K562 (cell line): ENCODE data around the gene EIF4E1B. TPM values are rescaled to one million over a fixed set of nuclear protein-coding genes. Genes with fewer than 3 reads are reported as not detected.

Source experiments
- ATAC-seq: fragments of 200-7000 bp; cut with Tn5 transposase; 3 replicates; pipeline ENCODE4 v1.9.1; 2020; ENCODE audit warnings: moderate library complexity
- BruUV-seq: library from RNA; stranded (reverse); fragments of 400-500 nt; replicated peaks from 2 replicates; lab custom pipeline; 2021; lab: Mats Ljungman, UMichigan
- CTCF ChIA-PET: fragments of 300-600 bp; formaldehyde crosslinking; extraction: SDS; loops from one replicate; lab custom pipeline; 2021; ENCODE audit warnings: low intra/inter-chr PET ratio; lab: Yijun Ruan, JAX
- POLR2A ChIA-PET: fragments of 300-600, 350-650 bp; sonication (Branson Sonifier 250); formaldehyde crosslinking; extraction: SDS; loops from one replicate; lab custom pipeline; 2021; ENCODE audit warnings: antibody characterized with exemption, inconsistent platforms; lab: Yijun Ruan, JAX
- DNase-seq, 4 experiments: peaks; one replicate each; pipeline versions ENCODE4 v3.0.0 to v3.0.0-alpha.2; 2011 to 2018; ENCODE audit warnings: low spot score in 3 of 4, mixed read lengths in 3 of 4; ENCODE audit errors: extremely low read depth in 1 of 4
- FAIRE-seq: peaks from 2 replicates; lab custom pipeline; 2011; peaks lifted over from hg19 to GRCh38; lab: Jason Lieb, UNC
- H2AFZ ChIP-seq: 2 replicates; pipeline ENCODE4 v1.6.0; 2011; ENCODE audit warnings: low read depth, low read length, control low read depth, inconsistent platforms
- H3K27ac ChIP-seq: fragments of 200-600 bp; 3 replicates; pipeline ENCODE4 v1.8.0; 2011; ENCODE audit warnings: low read depth, mild to moderate bottlenecking, control low read depth, inconsistent platforms, low read length, moderate library complexity, mixed read lengths; ENCODE audit errors: extremely low read depth
- H3K27me3 ChIP-seq, 2 experiments: fragments of 300-600 bp in 1 of 2; 2 replicates in 1 of 2; 3 replicates in 1 of 2; pipeline versions ENCODE4 v1.6.0 to v1.8.0; 2011; ENCODE audit warnings: inconsistent platforms in 2 of 2, low read length in 2 of 2, mild to moderate bottlenecking in 1 of 2, mixed read lengths in 1 of 2, moderate library complexity in 1 of 2; ENCODE audit not compliant: control insufficient read depth in 2 of 2, insufficient read depth in 2 of 2
- H3K36me3 ChIP-seq: fragments of 300-600 bp; 3 replicates; pipeline ENCODE4 v1.8.0; 2011; ENCODE audit warnings: mild to moderate bottlenecking, low read length, inconsistent platforms; ENCODE audit not compliant: control insufficient read depth, insufficient read depth
- H3K4me1 ChIP-seq, 2 experiments: fragments of 200-600 bp in 1 of 2; replicated peaks in 1 of 2; 2 replicates in 1 of 2; 3 replicates in 1 of 2; pipeline versions ENCODE4 v1.5.1 to v1.8.0; 2011; ENCODE audit warnings: inconsistent platforms in 2 of 2, low read length in 2 of 2, mild to moderate bottlenecking in 1 of 2, mixed read lengths in 1 of 2, moderate library complexity in 1 of 2; ENCODE audit not compliant: control insufficient read depth in 2 of 2, insufficient read depth in 2 of 2
- H3K4me2 ChIP-seq: 2 replicates; pipeline ENCODE4 v1.6.1; 2011; ENCODE audit warnings: low read length, control low read depth, inconsistent platforms, mixed read lengths; ENCODE audit not compliant: insufficient read depth
- H3K4me3 ChIP-seq: fragments of 200-600 bp; sonication (generic), shearing (Covaris generic); 2 replicates; pipeline ENCODE4 v1.5.1; 2016; ENCODE audit warnings: control low read depth, inconsistent platforms
- H3K79me2 ChIP-seq: fragments of 200-600 bp; 3 replicates; pipeline ENCODE4 v1.8.0; 2011; ENCODE audit warnings: low read length, inconsistent platforms; ENCODE audit not compliant: control insufficient read depth, insufficient read depth
- H3K9ac ChIP-seq, 2 experiments: 2 replicates each; pipeline versions ENCODE4 v1.6.0 to v1.6.1; 2011; ENCODE audit warnings: low read depth in 2 of 2, low read length in 2 of 2, control low read depth in 1 of 2, inconsistent platforms in 1 of 2, mild to moderate bottlenecking in 1 of 2, mixed read lengths in 1 of 2; ENCODE audit not compliant: insufficient read depth in 1 of 2
- H3K9me1 ChIP-seq: one replicate; pipeline ENCODE4 v1.6.0; 2011; ENCODE audit warnings: inconsistent platforms, mild to moderate bottlenecking, low read length, moderate library complexity; ENCODE audit not compliant: control insufficient read depth, insufficient read depth
- H3K9me3 ChIP-seq: replicated peaks from 2 replicates; pipeline ENCODE4 v1.5.1; 2011; ENCODE audit warnings: low read depth, low read length, inconsistent platforms; ENCODE audit not compliant: control insufficient read depth, insufficient read depth
- H4K20me1 ChIP-seq: replicated peaks from 2 replicates; pipeline ENCODE4 v1.6.1; 2011; ENCODE audit warnings: low read length, inconsistent platforms, mixed read lengths; ENCODE audit not compliant: control insufficient read depth, insufficient read depth
- BRD4 ChIP-seq: fragments of 200-600 bp; sonication (generic); IDR thresholded peaks from 2 replicates; pipeline ENCODE4 v1.6.1; 2017; ENCODE audit warnings: inconsistent platforms
- CCNT2 ChIP-seq: IDR thresholded peaks from 2 replicates; pipeline ENCODE4 v1.6.1; 2011; ENCODE audit warnings: borderline replicate concordance, low read depth, mild to moderate bottlenecking, moderate library complexity, mixed read lengths, low read length; ENCODE audit not compliant: insufficient read length; ENCODE audit errors: extremely low read depth
- CEBPG ChIP-seq, 3 experiments: fragments of 200-800 bp in 1 of 3; sonication (Bioruptor generic) in 1 of 3; sonication (generic) in 1 of 3; formaldehyde crosslinking in 1 of 3; IDR thresholded peaks in 2 of 3; conservative IDR thresholded peaks in 1 of 3; 2 replicates each; pipeline versions ENCODE4 v1.6.1 to v1.8.0; 2016 to 2022; ENCODE audit warnings: missing compliant biosample characterization in 2 of 3, missing genetic modification characterization in 2 of 3, mild to moderate bottlenecking in 1 of 3, missing genetic modification reagents in 1 of 3
- CHD2 ChIP-seq: IDR thresholded peaks from 2 replicates; pipeline ENCODE4 v1.6.1; 2011; ENCODE audit warnings: low read depth, low read length
- CTBP1 ChIP-seq: fragments of 450-650 bp; IDR thresholded peaks from 2 replicates; pipeline ENCODE4 v1.6.1; 2016; ENCODE audit warnings: borderline replicate concordance
- RBM17 ChIP-seq: fragments of 200-400 bp; formaldehyde crosslinking; IDR thresholded peaks from 2 replicates; pipeline ENCODE4 v1.6.1; 2017; ENCODE audit warnings: low read depth, mild to moderate bottlenecking, low read length, borderline replicate concordance
- ZNF253 ChIP-seq: fragments of 250-450 bp; sonication (Bioruptor Pico); conservative IDR thresholded peaks from 2 replicates; pipeline ENCODE4 v1.6.1; 2021; ENCODE audit warnings: mild to moderate bottlenecking
- WGBS: fragments of 100-300 bp; shearing (Covaris generic); methylation state at CpG from one replicate; pipeline ENCODE4 v1.1.6; 2016; ENCODE audit warnings: low coverage, mixed read lengths; ENCODE audit not compliant: insufficient coverage; ENCODE audit errors: missing lambda C conversion rate; 5-methylcytosine and 5-hydroxymethylcytosine counted together
- in situ Hi-C: fragments of 300-500 bp; cut with MboI; formaldehyde crosslinking; loops from 4 replicates; pipeline ENCODE4 v1.15.0; 2018; ENCODE audit warnings: inconsistent platforms, mixed read lengths
- intact Hi-C: fragments of 100-400 bp; cut with micrococcal nuclease; formaldehyde crosslinking; loops from 2 replicates; pipeline ENCODE4 v1.14.2; 2022
- polyA plus RNA-seq, 8 experiments: library from polyadenylated mRNA; depleted of rRNA in 4 of 8; stranded (reverse) in 5 of 8; unstranded in 3 of 8; fragments of >200 nt; fragmentation: Nextera tagmentation in 2 of 8; fragmentation: Illumina TruSeq in 1 of 8; extraction: Ambion mirVana in 2 of 8; extraction: Trizol in 1 of 8; gene quantifications; 2 replicates each; pipeline versions ENCODE4 v1.2.1 to v1.2.3, GENCODE V29; 2011 to 2014; ENCODE audit warnings: inconsistent platforms in 1 of 8, missing spikeins in 1 of 8
- total RNA-seq, 7 experiments: library from RNA; depleted of rRNA in 6 of 7; stranded (reverse); fragments of >200 nt in 6 of 7; fragmentation: Illumina TruSeq in 2 of 7; extraction: Trizol in 2 of 7; gene quantifications; 2 replicates each; pipeline versions ENCODE4 v1.2.1 to v1.2.3, GENCODE V29; 2011 to 2021; ENCODE audit warnings: low replicate concordance in 1 of 7
- TF ChIP-seq, protein P1 (sequence below): sonication (generic); formaldehyde crosslinking; IDR thresholded peaks from 2 replicates; pipeline ENCODE4 v1.8.1; 2023; ENCODE audit warnings: mild to moderate bottlenecking, missing genetic modification reagents
- TF ChIP-seq, protein P2 (sequence below): sonication (generic); formaldehyde crosslinking; IDR thresholded peaks from 2 replicates; pipeline ENCODE4 v1.8.0; 2022; ENCODE audit warnings: mild to moderate bottlenecking, missing genetic modification reagents
- TF ChIP-seq, protein P3 (sequence below): fragments of 250-450 bp; sonication (Bioruptor Pico); IDR thresholded peaks from 2 replicates; pipeline ENCODE4 v1.5.0; 2020; ENCODE audit warnings: mild to moderate bottlenecking
- TF ChIP-seq, protein P4 (sequence below): fragments of 450-650 bp; IDR thresholded peaks from 2 replicates; pipeline ENCODE4 v1.7.0; 2016; ENCODE audit warnings: borderline replicate concordance

Gene EIF4E1B
- total and polyA plus RNA-seq, 9 of the 15 experiments (the other 6 are each of a cell fraction or from before 2014, with no cell fraction given), result not detected

DNA sequence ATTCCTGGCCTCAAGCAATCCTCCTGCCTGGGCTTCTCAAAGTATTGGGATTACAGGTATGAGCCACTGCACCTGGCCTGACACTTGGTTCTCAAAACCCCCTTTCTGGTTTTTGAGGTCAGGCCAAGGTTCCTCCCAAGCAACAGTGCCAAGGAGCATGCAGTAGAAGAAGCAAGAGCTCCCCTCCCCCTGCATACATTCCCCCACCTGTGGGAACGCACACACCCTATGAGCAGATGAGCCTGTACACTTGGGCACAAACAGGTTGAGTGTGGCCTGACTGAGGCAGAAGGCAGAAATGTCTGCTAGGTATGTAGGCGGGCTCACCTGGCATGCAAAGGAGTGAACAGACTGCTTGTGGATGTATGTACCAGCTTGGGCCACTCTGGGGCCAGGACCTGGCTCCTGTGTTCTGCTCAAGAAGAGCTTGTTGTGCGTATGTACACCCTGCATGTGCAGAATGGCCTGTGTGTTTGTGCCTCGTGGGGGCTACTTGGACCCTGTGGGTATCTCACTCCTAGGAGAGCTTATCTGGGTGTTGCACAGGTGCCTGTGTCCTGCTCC is 22.3 kb upstream of the EIF4E1B start (continued):
- TF ChIP-seq, protein P1, sequence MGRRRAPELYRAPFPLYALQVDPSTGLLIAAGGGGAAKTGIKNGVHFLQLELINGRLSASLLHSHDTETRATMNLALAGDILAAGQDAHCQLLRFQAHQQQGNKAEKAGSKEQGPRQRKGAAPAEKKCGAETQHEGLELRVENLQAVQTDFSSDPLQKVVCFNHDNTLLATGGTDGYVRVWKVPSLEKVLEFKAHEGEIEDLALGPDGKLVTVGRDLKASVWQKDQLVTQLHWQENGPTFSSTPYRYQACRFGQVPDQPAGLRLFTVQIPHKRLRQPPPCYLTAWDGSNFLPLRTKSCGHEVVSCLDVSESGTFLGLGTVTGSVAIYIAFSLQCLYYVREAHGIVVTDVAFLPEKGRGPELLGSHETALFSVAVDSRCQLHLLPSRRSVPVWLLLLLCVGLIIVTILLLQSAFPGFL, result no peak
- no peak for TF ChIP-seq CTBP1

DNA sequence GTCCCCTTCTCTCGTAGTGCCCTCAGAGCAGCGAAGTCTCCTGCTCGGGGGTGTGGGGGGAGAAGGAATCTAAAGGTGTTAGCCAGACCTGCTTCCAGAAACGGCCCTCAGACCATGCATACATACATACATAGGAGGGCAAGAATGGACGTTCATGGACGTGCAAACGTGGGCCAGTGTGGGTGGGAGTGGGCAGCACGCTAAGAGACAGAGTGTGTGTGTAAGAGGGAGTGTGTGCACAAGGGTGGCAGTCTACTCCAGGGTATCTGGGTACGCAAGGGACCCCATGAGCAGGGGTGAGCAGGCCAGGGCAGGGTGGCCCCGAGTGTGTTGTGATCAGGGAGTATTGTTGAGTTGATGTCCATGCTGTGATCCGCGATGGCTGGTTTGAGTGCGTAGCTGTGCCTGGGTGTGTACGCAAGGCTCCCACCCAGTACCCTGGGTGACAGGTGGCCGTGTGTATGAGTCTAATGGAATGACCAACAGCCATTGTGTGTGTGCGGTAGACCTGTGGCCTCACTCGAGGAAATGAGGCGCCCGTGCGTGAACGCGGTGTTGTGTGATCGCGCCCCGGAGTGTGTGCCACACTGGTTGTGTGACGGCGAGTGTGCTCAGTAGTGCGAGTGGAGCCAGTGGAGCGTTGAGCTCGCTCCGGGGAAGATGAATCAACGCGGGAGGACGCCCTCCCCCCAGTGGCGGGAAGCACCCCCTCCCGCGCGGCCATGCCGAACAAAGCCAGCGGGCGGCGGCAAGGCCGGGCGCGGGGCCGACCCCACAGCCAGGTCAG is 21.3 kb upstream of the EIF4E1B start:
- peak overlapping the region; percentile 68 for H2AFZ ChIP-seq
- ChIA-PET POLR2A (interaction anchor here (0.7 kb wide), 2 partner anchors 8 to 44 kb away, joined by 3 read pairs; no protein-coding TSS in a partner anchor), CTCF (interaction anchor here (1.5 kb wide), 1 partner anchor 193 kb away, joined by 3 read pairs; the partner anchor contains the start of gene CLTB)
- H3K27ac ChIP-seq, result no peak overlapping the region; the same call in 1 of the 3 replicates
- intact Hi-C loops (no loop called here), in situ Hi-C loops (no loop called here)
- no peaks in the 10 kb centered on the region for H3K9me3 ChIP-seq
- H3K79me2 ChIP-seq, result peaks cover 2% of the 10 kb centered on the region; the same call in 1 of the 3 replicates
- H3K27me3 ChIP-seq, result peaks cover 0 to 6% of the 10 kb centered on the region in 2 experiments; a peak in 1 of 5 replicates
- peaks cover 34% of the 10 kb centered on the region for H4K20me1 ChIP-seq
- peaks cover 23 to 30% of the 10 kb centered on the region in 2 experiments; a peak in 4 of 5 replicates for H3K4me1 ChIP-seq
- H3K4me3 ChIP-seq, result peak overlapping the region; percentile 63
- no TSS peak for BruUV-seq
- no peak; the same call in 2 of the 3 replicates for ATAC-seq
- peaks cover 9% of the 10 kb centered on the region for H3K9me1 ChIP-seq
- H3K9ac ChIP-seq, result peak overlapping the region in 1 of 2 experiments; percentile 90; a peak in 3 of 4 replicates
- FAIRE-seq, result no peak
- peaks cover 3% of the 10 kb centered on the region; the same call in 2 of the 3 replicates for H3K36me3 ChIP-seq
- peak in 1 of 4 experiments; percentile 52 for DNase-seq
- 37% methylated on average over 31 of the region's 46 CpGs for WGBS
- peak overlapping the region; percentile 83 for H3K4me2 ChIP-seq
- TF ChIP-seq ZNF253 (CRISPR knock-in tag) (no peak), CEBPG (CRISPR knock-in tag; IDR thresholded peaks at IDR 0.05) (0 out of 2 replicates have a peak, but pooled peaks have one; percentile 19), CEBPG (tag; conservative IDR thresholded peaks at IDR 0.05 in 1 of 2, IDR thresholded peaks at IDR 0.05 in 1 of 2) (no peak), BRD4 (no peak), CHD2 (peak; percentile 27; the same call in 1 of the 2 replicates), RBM17 (no peak), CCNT2 (peak; percentile 4)
- TF ChIP-seq, protein P2, sequence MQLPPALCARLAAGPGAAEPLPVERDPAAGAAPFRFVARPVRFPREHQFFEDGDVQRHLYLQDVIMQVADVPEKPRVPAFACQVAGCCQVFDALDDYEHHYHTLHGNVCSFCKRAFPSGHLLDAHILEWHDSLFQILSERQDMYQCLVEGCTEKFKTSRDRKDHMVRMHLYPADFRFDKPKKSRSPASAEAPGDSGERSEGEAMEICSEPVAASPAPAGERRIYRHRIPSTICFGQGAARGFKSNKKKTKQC (CRISPR knock-in tag), result 0 out of 2 replicates have a peak, but pooled peaks have one; percentile 22
- TF ChIP-seq, protein P3, sequence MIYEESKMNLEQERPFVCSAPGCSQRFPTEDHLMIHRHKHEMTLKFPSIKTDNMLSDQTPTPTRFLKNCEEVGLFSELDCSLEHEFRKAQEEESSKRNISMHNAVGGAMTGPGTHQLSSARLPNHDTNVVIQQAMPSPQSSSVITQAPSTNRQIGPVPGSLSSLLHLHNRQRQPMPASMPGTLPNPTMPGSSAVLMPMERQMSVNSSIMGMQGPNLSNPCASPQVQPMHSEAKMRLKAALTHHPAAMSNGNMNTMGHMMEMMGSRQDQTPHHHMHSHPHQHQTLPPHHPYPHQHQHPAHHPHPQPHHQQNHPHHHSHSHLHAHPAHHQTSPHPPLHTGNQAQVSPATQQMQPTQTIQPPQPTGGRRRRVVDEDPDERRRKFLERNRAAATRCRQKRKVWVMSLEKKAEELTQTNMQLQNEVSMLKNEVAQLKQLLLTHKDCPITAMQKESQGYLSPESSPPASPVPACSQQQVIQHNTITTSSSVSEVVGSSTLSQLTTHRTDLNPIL (CRISPR knock-in tag), result no peak
- TF ChIP-seq, protein P4, sequence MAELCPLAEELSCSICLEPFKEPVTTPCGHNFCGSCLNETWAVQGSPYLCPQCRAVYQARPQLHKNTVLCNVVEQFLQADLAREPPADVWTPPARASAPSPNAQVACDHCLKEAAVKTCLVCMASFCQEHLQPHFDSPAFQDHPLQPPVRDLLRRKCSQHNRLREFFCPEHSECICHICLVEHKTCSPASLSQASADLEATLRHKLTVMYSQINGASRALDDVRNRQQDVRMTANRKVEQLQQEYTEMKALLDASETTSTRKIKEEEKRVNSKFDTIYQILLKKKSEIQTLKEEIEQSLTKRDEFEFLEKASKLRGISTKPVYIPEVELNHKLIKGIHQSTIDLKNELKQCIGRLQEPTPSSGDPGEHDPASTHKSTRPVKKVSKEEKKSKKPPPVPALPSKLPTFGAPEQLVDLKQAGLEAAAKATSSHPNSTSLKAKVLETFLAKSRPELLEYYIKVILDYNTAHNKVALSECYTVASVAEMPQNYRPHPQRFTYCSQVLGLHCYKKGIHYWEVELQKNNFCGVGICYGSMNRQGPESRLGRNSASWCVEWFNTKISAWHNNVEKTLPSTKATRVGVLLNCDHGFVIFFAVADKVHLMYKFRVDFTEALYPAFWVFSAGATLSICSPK, result no peak
